GM21390 (cell line): ENCODE measurements around the gene ATAD3B.
"Not testable (repeated sequence)": the region's sequence is repeated elsewhere in the genome, so short reads cannot be mapped to it uniquely, and the experiment has no call there.

Experiments
- ATAC-seq: cut with Tn5 transposase; IDR thresholded peaks from one replicate; pipeline ENCODE4 v1.9.1; 2021; ENCODE audit not compliant: unreplicated experiment

ATAD3B gene

GRCh38 chr1:1432951-1433803, 38.4 kb upstream of the ATAD3B start:
- no peak for ATAC-seq

- ATAC-seq, result no peak
Measured at GRCh38 chr1:1433804-1434130, 37.8 kb upstream of the ATAD3B start.

GRCh38 chr1:1434131-1434823, 37.3 kb upstream of the ATAD3B start:
- no peak for ATAC-seq

- ATAC-seq, result no peak
Measured at GRCh38 chr1:1434824-1435105, 36.8 kb upstream of the ATAD3B start.

GRCh38 chr1:1435106-1435903, 36.3 kb upstream of the ATAD3B start, which contains the start of gene VWA1:
TSS of gene VWA1 (plus strand) at chr1:1435690. CDS start at chr1:1435749, 59 bp downstream.
- no peak for ATAC-seq

GRCh38 chr1:1435911-1436629, 35.5 kb upstream of the ATAD3B start:
- ATAC-seq, result no peak

GRCh38 chr1:1436630-1437032, 34.9 kb upstream of the ATAD3B start:
- ATAC-seq, result no peak

- no peak for ATAC-seq
Measured at GRCh38 chr1:1437033-1437903, 34.3 kb upstream of the ATAD3B start.

- ATAC-seq, result no peak
Measured at GRCh38 chr1:1437904-1438376, 33.6 kb upstream of the ATAD3B start.

- no peak for ATAC-seq
Measured at GRCh38 chr1:1438531-1439381, 32.8 kb upstream of the ATAD3B start.

- ATAC-seq, result no peak
Measured at GRCh38 chr1:1439546-1440261, 31.9 kb upstream of the ATAD3B start.

- ATAC-seq, result no peak
Measured at GRCh38 chr1:1440262-1441001, 31.1 kb upstream of the ATAD3B start.

GRCh38 chr1:1441002-1441888, 30.3 kb upstream of the ATAD3B start:
- ATAC-seq, result no peak

- ATAC-seq, result no peak
Measured at GRCh38 chr1:1442069-1442770, 29.3 kb upstream of the ATAD3B start.

- not testable (repeated sequence) for ATAC-seq
Measured at GRCh38 chr1:1446631-1447030, 24.9 kb upstream of the ATAD3B start.

- no peak for ATAC-seq
Measured at GRCh38 chr1:1449099-1449739, 22.3 kb upstream of the ATAD3B start, which contains the start of gene ATAD3C. TSS of gene ATAD3C (plus strand) at chr1:1449689. CDS start at chr1:1450684, 995 bp downstream.
